DMS 273 (cell line): ENCODE data around the gene MKNK1.
"Not testable (repeated sequence)": the region's sequence is repeated elsewhere in the genome, so short reads cannot be mapped to it uniquely, and the experiment has no call there.

Experiments
- DNase-seq: peaks from one replicate; lab custom pipeline; 2025; ENCODE audit not compliant: unreplicated experiment; lab: John Stamatoyannopoulos, UW

Gene MKNK1

DNA sequence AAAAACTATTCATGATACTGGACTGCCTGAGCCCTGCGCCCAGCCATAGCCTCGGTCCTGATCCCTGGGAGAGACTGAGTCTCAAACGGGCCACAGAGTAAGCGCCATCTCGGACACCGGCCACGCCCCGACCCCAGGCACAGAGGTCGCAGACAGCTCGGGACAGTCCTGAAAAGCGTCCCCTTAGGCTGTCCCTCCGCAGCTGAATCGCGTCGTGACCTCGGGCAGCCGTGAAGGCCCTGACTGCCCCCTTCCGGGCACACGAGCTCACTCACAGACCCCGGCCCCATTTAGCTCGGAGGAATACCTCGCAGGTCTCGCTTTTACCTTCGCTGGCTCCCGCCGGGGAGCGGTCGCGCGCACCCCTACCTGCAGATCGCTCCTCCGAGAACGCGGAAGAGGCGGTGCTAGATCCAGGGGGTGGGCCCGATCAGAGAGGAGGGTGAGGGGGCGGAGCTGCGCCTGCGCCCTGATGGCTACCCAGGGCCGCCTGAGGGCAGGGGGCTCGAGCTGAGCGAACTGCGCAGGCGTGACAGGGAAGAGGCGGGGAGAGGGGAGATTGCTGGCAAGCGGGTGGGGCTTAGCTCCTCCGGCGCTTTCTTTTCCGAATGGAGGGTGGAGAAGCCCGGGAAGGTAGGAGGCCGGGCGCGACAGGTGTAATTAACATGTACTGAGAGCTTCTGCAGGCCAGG, at the start of gene MKNK1:
Gene MKNK1 (minus strand): TSS at position 411 of the 692 bp plus-strand sequence. CDS start 20,941 bp downstream, outside the sequence.
- peak; percentile 98 for DNase-seq

DNA sequence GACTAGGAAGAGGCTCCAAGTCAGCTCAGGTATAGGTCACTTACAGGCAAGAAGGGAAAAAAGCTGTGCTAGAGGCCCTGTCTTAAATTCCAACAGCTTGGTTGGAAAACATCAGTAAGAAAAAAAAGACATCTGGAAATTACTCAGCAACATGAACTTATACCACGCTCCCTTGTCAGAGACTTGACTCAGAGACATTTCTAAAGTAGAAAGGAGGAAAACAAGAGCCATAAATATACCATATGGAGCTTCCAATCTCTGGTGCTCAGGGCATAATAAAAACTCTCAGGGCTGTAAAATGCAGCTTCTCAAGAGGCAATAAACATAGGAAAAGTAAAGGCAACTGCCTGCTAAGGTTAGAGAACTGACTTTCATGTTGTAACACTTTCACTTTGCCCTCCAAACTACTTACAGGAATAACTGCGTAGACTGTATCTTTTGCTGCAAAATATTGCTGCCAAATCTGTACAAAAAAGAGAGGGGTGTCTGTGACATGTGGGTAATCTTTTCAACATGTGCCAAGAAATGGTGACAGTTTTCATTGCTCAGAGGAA, 49.4 kb upstream of the MKNK1 start:
- no peak for DNase-seq

- DNase-seq = no peak
Measured at GRCh38 chr1:46652321-46653100, 48.4 kb upstream of the MKNK1 start.

- DNase-seq = not testable (repeated sequence)
Measured at GRCh38 chr1:46651152-46651551, 47.1 kb upstream of the MKNK1 start.

- DNase-seq = no peak
Measured at GRCh38 chr1:46650491-46650890, 46.4 kb upstream of the MKNK1 start.

DNA sequence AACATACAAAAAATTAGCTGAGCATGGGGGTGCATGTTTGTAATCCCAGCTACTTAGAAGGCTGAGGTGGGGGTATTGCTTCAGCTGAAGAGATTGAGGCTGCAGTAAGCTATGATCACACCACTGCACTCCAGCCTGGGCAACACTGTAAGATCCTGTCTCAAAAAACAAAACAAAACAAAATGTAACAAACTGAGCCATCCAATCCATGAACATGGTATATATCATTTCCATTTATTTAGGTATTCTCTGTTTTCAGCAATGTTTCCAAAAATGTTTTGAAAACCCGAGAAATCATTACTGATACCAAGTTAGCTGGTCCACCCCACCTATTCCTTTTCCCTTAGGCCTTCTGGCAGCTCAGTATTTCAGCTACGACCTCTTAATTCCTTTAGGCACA, 45.7 kb upstream of the MKNK1 start:
- no peak for DNase-seq

DNA sequence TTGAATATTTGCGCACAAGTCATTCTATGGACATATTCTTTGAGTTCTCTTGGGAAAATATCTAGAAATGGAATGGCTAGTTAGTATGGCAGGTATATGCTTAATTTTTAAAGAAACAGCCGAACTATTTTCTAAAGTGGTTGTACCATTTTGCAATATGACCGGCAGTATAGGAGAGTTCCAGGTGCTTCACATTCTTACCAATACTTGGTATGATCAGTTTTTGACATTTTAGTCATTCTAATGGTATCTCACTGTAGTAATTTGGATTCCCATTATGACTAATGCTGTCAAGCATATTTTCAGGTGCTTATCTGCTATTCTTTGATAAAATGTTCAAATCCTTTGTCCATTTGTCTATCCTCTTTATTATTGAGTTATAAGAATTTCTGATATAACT, 43.5 kb upstream of the MKNK1 start:
- no peak for DNase-seq

GRCh38 chr1:46646844-46647243, 42.8 kb upstream of the MKNK1 start:
- no peak for DNase-seq

GRCh38 chr1:46646331-46646730, 42.3 kb upstream of the MKNK1 start:
- DNase-seq = no peak

DNA sequence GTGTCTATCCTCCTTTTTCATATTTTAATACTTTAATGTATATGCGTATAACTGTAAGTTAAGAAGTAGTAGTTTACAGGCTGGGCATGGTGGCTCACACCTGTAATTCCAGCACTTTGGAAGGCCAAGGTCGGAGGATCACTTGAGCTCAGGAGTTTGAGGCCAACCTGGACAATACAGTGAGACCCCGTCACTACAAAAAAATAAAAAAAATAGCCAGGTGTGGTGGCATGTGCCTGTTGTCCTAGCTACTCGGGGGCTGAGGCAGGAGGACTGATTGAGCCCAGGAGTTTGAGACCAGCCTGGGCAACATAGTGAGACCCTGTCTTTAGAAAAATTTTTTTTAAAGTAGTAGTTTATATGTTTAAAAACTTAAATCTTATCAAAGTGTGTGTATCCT, 41.7 kb upstream of the MKNK1 start:
- DNase-seq = no peak

DNA sequence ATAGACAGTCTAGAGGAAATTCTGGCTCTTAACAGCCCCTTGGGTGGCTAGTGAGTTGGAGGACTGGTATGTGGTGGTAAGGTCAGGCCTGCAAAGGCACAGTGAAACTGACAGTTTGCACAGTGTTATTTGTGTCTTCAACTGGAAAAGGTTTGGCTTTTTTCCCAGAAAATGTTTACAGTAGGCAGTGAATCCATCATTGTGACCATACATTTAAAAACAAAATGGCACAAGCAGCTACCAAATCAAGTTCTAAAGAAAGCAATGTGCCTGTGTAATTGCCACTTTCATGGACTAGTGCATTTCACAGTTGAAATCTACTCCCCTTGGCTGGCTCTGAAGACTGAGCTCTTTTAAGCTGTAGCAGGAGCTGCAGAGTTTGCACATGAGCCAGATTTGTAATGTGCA, 39.3 kb upstream of the MKNK1 start:
- peak; percentile 82 for DNase-seq

DNA sequence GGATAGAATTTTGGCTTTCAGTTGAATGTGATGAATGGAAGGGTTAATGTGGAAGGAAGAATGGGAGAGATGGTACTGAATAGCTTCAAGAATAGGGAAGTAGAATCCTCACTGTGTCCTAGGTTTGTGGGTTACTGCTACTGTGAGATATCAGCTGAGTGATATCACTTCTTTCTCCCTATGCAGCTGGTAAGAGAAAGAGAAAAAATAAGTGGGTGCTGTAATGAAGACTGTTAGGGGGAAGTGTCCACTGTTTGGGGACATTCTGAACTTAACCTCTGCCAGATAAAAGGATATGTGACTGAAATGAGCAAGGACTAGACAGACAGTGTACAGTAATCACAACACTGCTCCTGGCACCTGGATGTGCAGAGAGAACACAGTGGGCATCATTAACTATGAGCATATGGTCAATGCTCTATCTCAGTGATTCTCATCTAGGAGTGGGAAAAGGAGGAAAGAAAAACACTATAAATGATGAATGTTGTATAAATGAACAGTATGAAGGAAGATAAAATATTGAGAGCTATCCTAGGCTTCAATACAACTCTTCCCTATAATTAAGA, 38.1 kb upstream of the MKNK1 start:
- DNase-seq = no peak

- DNase-seq = no peak
Measured at GRCh38 chr1:46639547-46639946, 35.5 kb upstream of the MKNK1 start.

DNA sequence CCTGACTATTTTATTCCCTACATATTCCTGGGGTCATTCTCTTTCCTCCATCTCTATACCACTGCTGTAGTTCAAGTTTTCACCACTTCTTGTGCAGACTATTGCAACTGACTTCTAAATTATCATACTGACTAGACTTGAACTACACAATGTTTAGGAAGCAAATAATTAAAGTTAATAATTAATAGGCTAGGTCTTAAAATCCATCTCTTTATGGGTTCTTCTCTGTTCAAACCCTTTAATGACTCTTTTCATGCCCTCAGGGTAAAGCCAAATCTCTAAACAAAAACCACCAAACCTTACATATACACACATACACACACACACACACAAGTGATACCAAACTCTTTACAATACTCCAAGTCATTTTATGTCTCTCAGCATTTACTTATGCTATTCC, 34.9 kb upstream of the MKNK1 start:
- no peak for DNase-seq

DNA sequence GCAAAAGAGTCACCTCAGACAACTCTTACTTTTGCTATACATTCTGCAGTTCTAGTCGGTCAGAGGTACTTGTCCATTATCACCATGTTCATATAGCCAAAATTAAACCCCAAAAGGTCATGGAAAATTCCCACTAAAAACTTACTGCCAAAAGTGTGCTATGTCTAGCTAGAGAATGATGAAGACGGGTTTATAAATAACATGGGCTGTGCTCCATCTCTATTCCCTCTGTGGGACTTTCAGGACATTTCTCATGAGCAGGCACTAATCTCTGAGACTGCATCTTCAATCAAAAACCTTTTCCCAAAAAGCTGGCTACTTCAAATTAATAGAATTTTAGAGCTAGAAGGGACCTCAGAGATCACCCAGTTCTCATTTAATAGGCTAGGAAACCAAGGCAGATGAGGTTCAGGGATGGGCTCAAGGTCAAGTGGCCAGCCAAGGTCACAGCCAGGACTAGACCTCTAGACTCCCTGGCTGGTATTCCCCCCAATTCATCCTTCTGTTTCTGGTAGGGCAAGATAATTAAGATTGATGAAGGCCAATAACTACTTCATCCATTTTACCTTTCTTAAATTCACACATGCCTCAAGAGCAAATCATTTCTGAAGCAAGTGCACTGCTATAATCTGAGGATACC, 33.5 kb upstream of the MKNK1 start:
- no peak for DNase-seq

DNA sequence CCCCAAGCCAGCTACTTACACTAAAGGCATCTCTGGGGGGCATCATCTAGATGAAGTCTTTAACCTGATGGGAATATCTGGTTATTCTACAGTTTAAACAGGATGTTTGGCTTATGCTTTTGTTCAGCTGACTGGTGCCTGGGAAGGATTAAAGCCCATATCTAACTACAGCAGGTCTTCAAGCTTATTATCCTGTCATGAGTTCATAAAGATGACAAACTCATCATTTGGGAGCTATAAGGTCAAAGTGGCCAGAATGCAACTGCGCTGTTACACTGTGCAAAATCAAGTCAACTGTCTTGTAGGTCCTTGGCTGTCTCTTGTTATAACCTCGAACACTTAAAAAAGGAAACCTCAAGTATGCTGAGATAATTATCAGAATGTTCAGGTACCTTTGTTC, 31.1 kb upstream of the MKNK1 start:
- DNase-seq = no peak

DNA sequence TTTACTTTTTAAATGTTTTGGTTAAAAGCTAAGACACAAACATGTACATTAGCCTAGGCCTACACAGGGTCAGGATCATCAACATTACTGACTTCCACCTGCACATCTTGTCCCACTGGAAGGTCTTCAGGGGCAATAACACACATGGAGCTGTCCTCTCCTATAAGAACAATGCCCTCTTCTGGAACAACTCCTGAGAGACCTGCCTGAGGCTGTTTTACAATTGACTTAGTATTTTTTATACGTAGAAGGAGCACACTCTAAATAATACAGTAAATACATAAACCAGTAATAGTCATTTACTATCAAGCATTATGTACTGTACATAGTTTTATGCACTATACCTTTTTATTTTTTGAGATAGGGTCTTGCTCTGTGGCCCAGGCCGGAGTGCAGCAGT, 26.7 kb upstream of the MKNK1 start:
- no peak for DNase-seq

DNA sequence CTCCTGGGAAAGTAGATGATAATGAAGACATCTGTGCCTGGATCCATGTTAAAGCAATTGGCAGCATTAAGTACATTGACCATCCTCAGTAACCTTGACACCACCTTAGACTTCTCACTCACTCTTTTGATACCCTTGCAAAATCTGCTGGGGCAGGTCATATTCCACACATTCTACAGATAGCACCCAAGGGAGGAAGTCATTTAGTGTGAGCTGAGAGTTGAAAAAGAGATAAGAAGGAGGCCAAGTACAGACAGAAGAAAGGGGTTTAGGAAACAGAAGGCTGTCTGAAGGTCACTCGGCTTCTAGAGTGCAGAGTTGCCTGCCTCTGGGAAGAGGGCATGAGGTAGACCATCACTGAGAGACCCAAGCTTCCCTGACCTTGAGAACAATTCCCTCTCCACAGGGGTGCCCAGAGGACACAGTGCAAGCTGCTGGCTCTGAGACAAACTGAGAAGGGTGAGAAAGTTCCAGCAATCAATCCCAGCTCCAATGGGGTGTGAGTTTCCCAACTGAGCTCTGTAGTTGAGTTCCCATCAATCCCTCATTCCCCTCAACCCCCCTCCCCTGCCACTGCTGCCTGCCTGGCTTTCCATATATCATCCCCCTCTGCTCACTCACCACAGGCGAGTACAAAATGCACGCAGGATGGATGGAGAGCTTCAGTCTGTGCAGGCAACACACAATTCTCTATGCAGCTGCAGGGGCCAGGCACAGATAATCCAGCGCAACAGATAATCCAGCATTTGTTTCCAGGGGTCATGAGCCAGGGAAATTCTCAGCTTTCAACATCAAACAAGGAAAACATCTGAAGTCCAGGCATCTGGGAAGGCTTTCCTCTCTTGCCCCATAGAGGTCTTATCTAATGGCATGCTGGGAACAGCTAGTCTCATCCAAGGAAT, 19.9 kb upstream of the MKNK1 start:
- DNase-seq = no peak

- peak; percentile 64 for DNase-seq
Measured at GRCh38 chr1:46622344-46622743, 18.3 kb upstream of the MKNK1 start.

DNA sequence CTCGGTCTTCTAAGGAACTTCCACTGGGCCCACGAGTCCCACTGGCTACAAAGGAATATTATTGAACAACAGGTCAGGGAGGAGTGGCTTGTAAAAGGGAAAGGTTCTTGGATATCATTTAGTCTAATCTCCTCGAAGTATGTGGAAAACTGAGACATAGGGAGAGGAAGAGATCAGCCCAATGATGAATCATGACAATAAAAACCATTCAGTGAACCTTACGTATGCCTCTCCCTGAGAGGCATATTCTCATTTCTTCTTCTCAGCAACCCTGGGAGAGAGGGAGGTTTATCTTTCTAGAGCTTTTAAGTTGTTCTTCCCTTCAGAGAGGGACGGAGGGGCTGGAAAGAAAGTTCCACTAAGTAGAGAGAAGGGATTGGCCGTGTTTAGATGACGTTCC, 17.9 kb upstream of the MKNK1 start:
- DNase-seq = no peak
